ENCODE data around the gene CDK17.

DNA sequence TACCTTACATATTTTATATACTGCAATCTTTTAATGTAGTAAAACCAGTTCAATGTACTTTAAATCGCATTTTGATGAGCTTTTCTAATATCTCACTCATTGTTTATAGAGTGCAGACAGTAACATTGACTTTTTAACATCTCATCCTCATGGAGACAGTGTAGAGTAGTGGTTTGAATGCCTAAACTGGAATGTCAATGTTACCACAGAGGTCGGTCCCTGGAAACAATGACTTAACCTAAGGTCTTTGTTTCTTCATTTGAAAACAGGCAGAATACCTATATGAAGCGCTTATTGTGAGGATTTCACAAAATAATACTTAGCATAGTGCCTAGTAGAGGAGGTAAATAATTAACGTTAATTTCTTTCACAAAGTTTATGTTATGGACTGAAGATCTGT is 5.0 kb downstream of the CDK17 start:
- TF ChIP-seq EZH2phosphoT487 (IDR thresholded peaks at IDR 0.05; ENCODE audit: insufficient read depth, low read depth) (no peak), EZH2 (IDR thresholded peaks at IDR 0.05; ENCODE audit: insufficient read depth, poor library complexity, severe bottlenecking) (no peak)
